Vagina (tissue), 2 donors: ENCODE measurements around the gene UBE2E2.

Experiments used
- POLR2A ChIP-seq, 2 donors: fragments of 450-650 bp; IDR thresholded peaks; one replicate each; pipeline ENCODE4 v1.6.1; 2017; ENCODE audit warnings: antibody characterized with exemption in 2 of 2, mild to moderate bottlenecking in 2 of 2, moderate library complexity in 2 of 2
- TF ChIP-seq, protein P1 (sequence below), 3 experiments: fragments of 450-650 bp in 2 of 3; fragments of 200-600 bp in 1 of 3; sonication (generic) in 1 of 3; IDR thresholded peaks; one replicate each; pipeline ENCODE4 v1.5.1; 2017 to 2019; ENCODE audit warnings: antibody characterized with exemption in 3 of 3, mild to moderate bottlenecking in 2 of 3, moderate library complexity in 2 of 3

DNA sequence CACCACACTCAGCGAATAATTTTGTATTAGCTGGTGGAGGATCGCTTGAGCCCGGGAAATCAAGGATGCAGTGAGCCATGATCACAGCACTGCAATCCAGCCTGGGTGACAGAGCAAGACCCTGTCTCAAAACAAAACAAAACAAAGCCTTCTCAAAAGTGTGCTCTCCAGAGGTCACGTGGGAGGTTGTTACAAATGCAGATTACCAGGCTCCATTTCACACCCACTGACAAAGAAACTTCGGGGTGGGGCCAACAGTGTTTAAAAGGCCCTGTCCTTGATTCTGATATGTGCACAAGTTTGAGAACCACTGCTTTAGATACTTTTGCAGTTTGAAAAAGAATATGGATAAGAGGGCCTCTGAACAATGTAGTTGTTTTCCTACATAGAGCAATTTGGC is 80.5 kb downstream of the UBE2E2 start:
- TF ChIP-seq, protein P1, sequence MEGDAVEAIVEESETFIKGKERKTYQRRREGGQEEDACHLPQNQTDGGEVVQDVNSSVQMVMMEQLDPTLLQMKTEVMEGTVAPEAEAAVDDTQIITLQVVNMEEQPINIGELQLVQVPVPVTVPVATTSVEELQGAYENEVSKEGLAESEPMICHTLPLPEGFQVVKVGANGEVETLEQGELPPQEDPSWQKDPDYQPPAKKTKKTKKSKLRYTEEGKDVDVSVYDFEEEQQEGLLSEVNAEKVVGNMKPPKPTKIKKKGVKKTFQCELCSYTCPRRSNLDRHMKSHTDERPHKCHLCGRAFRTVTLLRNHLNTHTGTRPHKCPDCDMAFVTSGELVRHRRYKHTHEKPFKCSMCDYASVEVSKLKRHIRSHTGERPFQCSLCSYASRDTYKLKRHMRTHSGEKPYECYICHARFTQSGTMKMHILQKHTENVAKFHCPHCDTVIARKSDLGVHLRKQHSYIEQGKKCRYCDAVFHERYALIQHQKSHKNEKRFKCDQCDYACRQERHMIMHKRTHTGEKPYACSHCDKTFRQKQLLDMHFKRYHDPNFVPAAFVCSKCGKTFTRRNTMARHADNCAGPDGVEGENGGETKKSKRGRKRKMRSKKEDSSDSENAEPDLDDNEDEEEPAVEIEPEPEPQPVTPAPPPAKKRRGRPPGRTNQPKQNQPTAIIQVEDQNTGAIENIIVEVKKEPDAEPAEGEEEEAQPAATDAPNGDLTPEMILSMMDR (IDR thresholded peaks at IDR 0.05), result no peak
- TF ChIP-seq POLR2A (IDR thresholded peaks at IDR 0.05), result no peak
